ENCODE measurements around the gene MRTFB. TPM values are rescaled to one million over a fixed set of nuclear protein-coding genes. Genes with fewer than 3 reads are reported as not detected.

The MRTFB gene
- total RNA-seq, 1 experiment from 2014 or later: 9.8 TPM

GRCh38 chr16:14284371-14284770 is 213.3 kb downstream of the MRTFB start:
- no peak for DNase-seq (ENCODE audit: low read depth)

GRCh38 chr16:14284930-14285512 is 213.9 kb downstream of the MRTFB start:
- DNase-seq (ENCODE audit: low read depth): peak; percentile 74

- peak; percentile 96 for DNase-seq (ENCODE audit: low read depth)
Measured at GRCh38 chr16:14285513-14286367, 214.6 kb downstream of the MRTFB start.

- DNase-seq (ENCODE audit: low read depth): no peak
Measured at GRCh38 chr16:14286368-14287230, 215.5 kb downstream of the MRTFB start.

GRCh38 chr16:14289692-14290340 is 218.7 kb downstream of the MRTFB start:
- DNase-seq (ENCODE audit: low read depth): peak; percentile 31

GRCh38 chr16:14291286-14291685 is 220.2 kb downstream of the MRTFB start:
- no peak for DNase-seq (ENCODE audit: low read depth)

GRCh38 chr16:14292051-14292825 is 221.1 kb downstream of the MRTFB start:
- no peak for DNase-seq (ENCODE audit: low read depth)

- no peak for DNase-seq (ENCODE audit: low read depth)
Measured at GRCh38 chr16:14296663-14297062, 225.5 kb downstream of the MRTFB start.

GRCh38 chr16:14298374-14299122 is 227.4 kb downstream of the MRTFB start:
- DNase-seq (ENCODE audit: low read depth): no peak

- DNase-seq (ENCODE audit: low read depth): peak; percentile 81
Measured at GRCh38 chr16:14300705-14301168, 229.6 kb downstream of the MRTFB start.

- DNase-seq (ENCODE audit: low read depth): peak; percentile 37
Measured at GRCh38 chr16:14301169-14302030, 230.3 kb downstream of the MRTFB start.

GRCh38 chr16:14302031-14302398 is 230.9 kb downstream of the MRTFB start:
- DNase-seq (ENCODE audit: low read depth): peak; percentile 66

- DNase-seq (ENCODE audit: low read depth): no peak
Measured at GRCh38 chr16:14302399-14303181, 231.5 kb downstream of the MRTFB start.

GRCh38 chr16:14303182-14303618 is 232.1 kb downstream of the MRTFB start:
- DNase-seq (ENCODE audit: low read depth): peak; percentile 41

- DNase-seq (ENCODE audit: low read depth): peak; percentile 31
Measured at GRCh38 chr16:14303639-14304394, 232.7 kb downstream of the MRTFB start.

- no peak for DNase-seq (ENCODE audit: low read depth)
Measured at GRCh38 chr16:14304891-14305460, 233.9 kb downstream of the MRTFB start.

- DNase-seq (ENCODE audit: low read depth): no peak
Measured at GRCh38 chr16:14306485-14307058, 235.5 kb downstream of the MRTFB start.

All from LHCN-M2 (cell line).